ENCODE data around the gene NKX1-1.

The NKX1-1 gene

GRCh38 chr4:1370321-1371124 is 35.7 kb downstream of the NKX1-1 start:
- no peak for DNase-seq

DNA sequence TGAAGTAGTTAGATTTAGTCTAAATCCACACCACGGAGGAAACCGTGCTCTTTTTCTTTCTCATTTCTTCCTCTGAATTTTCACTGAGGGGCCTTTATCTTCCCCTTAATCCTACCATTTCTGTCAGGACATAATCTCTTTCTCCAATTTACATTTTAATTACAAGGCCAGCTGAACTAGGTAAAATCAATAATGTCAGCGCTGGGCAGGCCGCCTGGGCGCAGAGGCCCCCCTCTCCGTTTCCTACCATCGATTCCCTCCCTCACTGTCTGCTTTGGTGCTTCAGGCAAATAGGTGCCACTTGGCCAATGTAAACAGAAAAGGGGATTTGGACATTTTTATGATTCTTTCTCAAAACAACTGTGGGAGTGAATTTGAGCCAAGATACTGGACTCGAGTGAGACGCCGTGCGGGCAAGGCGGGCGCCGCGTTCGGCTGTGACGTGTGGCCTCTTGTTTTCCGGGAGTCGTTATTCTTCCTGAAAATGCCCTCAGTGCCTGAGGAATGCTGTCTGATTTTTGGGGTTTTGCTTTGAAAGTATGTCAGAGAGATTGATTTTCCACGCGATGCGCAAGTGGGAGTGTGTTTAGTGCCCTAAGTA is 36.7 kb downstream of the NKX1-1 start:
- no peak for DNase-seq

GRCh38 chr4:1369091-1369450 is 37.2 kb downstream of the NKX1-1 start:
- DNase-seq: no peak

GRCh38 chr4:1368421-1369090 is 37.7 kb downstream of the NKX1-1 start:
- DNase-seq: no peak

- no peak for DNase-seq
These were observed 38.3 kb downstream of the NKX1-1 start for GRCh38 chr4:1367936-1368289.

DNA sequence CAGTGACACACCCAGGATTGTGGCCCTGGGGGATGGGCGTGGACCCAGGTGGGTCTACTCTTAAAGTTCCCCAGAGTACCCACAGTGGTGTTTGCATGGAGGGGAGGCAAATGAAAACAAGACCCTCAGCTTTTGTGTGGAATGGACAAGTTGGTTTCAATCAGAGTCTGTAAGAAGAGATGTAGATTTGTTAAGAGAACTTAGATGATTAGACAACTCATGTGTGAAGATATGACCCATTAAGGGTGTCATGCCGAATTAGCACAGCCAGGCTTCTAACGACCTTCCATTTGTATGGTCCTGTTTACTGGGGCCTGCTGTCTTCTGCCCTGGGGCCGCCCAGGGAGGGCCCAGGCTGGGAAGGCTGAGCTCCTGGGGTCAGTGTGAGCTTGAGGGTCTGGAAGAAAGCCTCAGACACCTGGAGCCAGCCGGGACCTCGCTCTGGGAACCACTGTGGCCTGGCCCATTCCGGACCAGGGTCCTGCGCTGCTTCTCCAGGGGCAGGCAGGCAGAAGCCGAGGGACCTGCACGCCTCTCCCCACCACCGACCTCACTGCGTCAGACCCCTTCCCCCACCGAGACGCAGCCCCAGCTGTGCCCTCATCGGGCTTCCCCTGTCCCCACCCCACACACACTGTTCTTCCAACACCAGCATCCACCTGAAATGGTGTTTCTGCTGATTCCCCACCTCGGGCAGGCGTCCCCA is 38.9 kb downstream of the NKX1-1 start:
- DNase-seq: no peak

DNA sequence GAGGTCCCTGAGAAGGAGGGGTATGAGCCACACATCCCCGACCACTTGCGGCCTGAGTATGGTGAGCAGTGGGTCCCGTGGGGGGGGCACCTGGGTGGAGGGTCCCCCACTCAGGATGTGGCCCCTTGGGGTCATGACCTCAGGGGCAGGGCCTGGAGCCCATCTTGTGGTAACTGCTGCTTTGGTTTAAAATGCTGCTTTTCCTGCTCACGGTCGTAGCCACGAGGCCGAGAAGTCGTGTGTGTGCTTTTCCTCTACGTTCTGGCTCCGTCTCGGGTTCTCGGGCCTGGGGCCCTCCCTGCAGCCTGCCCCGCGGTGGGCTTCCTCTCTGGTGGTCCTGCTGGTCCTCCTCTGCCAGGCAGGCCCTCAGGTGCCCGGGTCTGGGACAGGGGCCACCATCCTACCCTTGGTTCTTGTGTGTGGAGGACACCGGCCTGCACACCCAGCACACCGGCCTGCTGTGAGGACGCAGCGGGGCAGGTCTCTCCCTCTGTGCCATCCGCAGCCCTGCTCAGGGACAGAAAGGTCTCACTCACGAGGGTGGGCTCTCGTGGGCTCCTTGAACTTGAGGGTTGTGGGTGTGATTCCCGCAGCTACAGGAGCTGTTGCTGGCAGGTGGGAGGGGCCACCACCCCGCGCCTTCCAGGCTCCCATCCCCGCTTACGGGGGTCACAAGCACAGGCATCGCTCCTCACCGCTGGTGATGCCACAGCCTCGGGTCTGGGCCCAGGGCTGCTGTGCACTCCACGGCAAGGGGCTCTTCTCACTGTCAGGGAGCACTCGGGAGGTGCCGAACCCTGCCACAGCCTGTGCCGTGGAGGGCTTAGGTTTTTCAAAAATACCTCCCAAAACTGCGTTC is 39.6 kb downstream of the NKX1-1 start:
- no peak for DNase-seq

GRCh38 chr4:1365271-1366178 is 40.7 kb downstream of the NKX1-1 start:
- no peak for DNase-seq

- DNase-seq: no peak
These were observed 41.5 kb downstream of the NKX1-1 start for GRCh38 chr4:1364748-1365147.

GRCh38 chr4:1364217-1364616 is 42.0 kb downstream of the NKX1-1 start:
- no peak for DNase-seq

- DNase-seq: no peak
These were observed 42.7 kb downstream of the NKX1-1 start for GRCh38 chr4:1363513-1363912.

GRCh38 chr4:1362521-1362920 is 43.7 kb downstream of the NKX1-1 start:
- DNase-seq: no peak

- DNase-seq: no peak
These were observed 44.2 kb downstream of the NKX1-1 start for GRCh38 chr4:1362046-1362445.

DNA sequence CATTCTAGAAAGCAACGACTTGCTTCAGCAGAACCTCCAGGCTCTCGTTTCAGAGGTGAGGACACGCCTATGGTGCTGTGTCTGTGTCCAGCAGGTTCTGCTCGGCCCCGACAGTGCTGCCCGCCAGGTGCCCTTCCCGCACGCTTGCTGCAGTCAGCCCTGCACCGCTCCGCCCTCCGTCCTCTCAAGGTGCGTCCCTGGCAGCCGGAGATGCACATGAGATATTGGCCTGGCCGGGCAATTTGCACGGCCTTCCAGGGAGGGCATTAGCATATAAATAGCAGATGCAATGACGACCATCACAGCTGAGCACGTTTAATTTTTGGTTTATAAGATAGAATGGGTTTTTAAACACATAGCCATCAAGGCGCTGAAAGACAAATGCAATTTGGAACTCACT is 44.8 kb downstream of the NKX1-1 start:
- no peak for DNase-seq

DNA sequence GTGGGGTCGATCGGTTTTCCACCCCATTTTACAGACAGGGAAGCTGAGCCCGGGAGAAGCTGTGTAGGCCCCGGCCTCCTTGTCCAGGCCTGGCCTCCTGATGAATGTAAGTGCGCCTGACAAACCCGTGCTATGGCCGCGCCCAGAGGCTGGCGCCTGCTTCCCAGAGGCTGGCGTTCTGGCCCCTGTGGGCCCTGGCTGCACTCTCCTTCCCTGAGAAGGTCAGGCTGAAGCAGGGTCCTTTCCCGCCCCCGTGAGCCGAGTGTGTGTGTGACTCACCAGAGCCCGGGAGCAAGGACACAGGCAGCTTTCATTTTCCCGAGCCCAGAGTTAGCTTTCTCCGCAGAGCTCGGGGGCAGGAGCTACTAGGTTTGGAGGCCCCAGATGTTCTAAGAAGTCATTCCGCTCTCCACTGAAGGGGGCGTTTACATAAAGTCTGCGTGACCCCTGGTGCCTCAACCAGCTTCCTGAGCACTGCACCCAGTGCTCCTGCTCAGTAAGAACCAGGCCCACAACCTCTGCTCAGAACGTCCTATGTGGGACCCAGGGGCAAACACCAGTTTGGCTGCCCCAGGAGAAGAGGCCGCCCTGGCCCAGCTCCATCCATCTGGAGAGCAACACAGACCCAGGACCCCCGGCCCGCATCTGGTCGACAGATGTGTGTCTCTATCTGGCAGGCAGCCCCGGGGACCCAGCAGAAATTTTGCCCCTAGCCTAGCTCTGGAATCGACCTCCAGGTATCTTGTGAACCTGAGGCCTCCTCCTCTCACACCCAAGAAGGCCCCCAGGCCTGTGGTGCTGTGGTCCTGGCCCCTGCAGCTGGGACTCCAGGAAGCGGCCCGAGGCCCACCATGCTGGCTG is 45.6 kb downstream of the NKX1-1 start:
- no peak for DNase-seq

GRCh38 chr4:1359976-1360375 is 46.3 kb downstream of the NKX1-1 start:
- no peak for DNase-seq

DNA sequence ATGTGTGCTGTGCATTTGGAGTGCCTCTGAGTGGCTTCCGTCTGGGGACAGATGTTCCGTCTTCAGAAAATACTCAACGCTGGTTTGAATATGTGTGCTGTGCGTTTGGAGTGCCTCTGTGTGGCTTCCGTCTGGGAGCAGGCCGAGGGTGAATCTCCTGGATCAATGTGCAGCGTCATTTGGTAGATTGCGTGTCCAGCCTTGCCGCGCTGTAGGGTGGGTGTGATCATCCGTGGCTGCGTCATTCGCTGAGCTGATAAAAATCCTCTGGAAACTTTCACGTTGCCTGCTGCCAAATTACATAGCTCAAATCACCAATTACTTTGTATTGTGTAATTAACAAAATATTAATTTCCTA is 47.1 kb downstream of the NKX1-1 start:
- no peak for DNase-seq

DNA sequence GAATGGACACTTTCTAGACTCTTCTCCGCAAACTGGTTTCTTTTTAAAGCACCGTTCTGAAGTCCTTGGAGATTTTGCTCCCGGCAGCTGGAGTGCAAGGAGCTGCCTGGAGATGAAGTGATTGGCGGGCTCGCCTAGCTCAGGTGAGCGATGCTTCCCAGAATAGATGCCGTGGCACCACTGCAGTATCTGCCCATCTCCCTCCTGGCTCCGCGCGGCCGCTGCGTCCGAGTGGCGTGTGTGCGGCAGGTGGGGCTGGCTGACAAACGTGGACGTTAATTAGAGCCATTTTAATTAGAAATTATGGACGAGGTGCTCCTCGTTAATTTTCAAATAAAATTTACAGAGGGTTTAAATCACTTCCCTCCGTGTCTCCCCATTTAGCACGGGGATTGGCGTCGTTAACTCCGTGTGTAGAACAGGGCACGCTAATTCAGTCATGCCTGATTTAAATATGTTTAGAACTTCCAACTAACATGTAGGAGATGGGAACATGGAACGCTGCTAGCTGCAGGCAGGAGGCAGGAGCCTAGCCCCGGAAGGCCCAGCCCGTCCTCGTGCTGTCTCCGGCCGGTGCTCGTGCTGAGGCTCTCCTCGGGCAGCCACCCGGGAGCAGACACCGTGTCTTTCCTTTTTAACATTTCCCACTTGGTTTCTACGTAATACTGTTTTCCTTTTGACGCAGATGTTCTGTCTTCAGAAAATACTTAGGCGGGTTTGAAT is 47.7 kb downstream of the NKX1-1 start:
- no peak for DNase-seq

- DNase-seq: no peak
These were observed 48.6 kb downstream of the NKX1-1 start for GRCh38 chr4:1357356-1358248.

All from stimulated activated CD4-positive, alpha-beta T cell treated with anti-CD3 and anti-CD28 coated beads, Interleukin-1b, Interleukin-23, amount 100 ng/mL, for 48 hours (primary cell).